H54 (cell line): ENCODE results near the gene AOAH.

Experiments used
- DNase-seq: peaks from one replicate; pipeline ENCODE4 v3.0.0; 2011; ENCODE audit warnings: low spot score, mixed read lengths; ENCODE audit not compliant: insufficient read length
- FAIRE-seq: peaks from 3 replicates; lab custom pipeline; 2011; peaks lifted over from hg19 to GRCh38; lab: Jason Lieb, UNC
- POLR2A ChIP-seq: IDR thresholded peaks from 2 replicates; pipeline ENCODE4 v1.6.1; 2011; ENCODE audit warnings: low read depth, mild to moderate bottlenecking, low read length

AOAH gene

DNA sequence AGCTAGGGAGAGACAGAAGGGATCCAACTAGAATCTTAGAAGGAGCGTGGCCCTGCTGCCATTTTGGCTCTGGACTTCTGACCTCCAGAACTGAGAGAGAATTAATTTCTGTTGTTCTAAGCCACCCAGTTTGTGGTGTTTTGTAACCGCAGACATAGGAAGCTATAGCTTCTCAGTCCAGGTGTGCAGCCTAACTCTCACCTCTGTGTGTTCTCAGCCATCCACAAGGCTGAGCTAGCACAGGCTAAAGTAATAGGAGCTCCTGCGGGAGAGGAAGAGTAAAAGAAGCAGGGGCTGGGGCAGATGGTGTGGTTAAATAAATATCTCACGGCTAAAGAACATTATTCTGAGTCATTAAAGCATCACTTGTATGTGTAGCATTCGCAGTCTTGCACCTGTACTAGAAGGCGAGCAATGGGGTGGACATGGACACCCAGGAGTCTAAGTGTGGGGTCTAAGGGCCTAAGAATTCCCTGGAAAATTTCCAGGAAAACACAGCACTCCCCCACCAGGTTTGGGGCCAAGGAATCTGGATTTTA, 94.1 kb downstream of the AOAH start:
- DNase-seq: no peak
- no peak for FAIRE-seq
- no peak for TF ChIP-seq POLR2A

- DNase-seq (no peak), FAIRE-seq (no peak)
- no peak for TF ChIP-seq POLR2A
Measured at GRCh38 chr7:36629351-36629750, 94.9 kb downstream of the AOAH start.

- FAIRE-seq: no peak
- DNase-seq: no peak
- no peak for TF ChIP-seq POLR2A
Measured at GRCh38 chr7:36627836-36628235, 96.5 kb downstream of the AOAH start.

DNA sequence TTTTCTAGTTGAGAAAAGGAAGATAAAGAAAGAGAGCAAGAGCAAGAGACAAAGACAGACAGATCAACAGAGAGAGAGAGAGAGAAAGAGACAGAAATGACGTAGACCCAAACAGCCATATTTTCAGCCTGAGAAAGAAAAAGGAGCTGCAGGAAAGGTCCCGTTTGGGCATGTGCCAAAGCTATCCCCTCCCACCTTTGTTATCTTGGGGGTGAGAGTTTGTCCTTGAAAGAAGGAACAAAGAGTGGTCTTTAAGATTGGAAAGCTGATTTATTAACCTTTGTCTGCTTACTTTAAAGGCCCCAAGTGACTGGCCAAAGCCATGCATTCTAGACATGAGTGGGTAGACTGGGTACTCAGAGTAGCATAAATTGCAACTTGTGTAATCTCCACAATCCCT, 98.2 kb downstream of the AOAH start:
- TF ChIP-seq POLR2A: no peak
- no peak for DNase-seq
- FAIRE-seq: no peak

DNA sequence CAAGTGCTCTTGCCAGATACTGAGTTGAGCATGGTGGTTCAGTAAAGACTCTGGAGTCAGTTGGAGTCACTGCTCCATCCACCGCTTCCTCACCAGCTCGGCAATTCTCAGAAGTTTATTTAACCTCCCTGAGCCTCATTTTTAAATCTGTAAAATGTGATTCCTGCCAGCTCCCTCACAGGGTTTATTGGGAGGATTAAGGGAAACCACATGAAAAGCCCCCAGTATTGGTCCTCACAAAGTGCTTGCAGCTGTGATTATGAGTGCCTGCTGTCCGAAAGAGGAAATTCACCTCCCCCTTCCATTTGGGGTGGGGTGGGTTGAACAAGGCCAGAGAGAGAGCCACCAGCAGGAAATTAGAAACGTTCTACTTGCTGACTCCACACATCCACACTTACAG, 99.0 kb downstream of the AOAH start:
- DNase-seq (no peak), FAIRE-seq (no peak)
- TF ChIP-seq POLR2A: no peak

DNA sequence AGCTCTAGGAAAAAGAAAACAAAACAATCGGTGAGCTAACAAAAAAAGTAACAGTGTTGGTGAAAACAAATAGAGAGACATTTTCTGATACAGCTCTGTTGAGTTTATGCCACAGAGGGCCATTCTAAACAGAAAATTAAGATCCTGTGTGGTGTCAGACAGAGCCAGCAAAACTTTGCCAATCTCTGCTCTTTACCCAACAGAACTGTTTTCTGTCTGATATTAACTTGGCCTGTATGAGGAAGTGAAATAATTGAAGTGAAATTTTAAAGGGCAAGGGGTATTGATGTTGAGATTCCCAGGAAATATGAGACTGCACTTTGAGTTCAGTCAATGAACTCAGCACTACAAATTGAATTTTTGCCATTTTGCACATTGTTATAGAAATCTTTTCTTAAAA, 101.0 kb downstream of the AOAH start:
- FAIRE-seq (no peak), DNase-seq (no peak)
- no peak for TF ChIP-seq POLR2A

- no peak for FAIRE-seq
- TF ChIP-seq POLR2A: no peak
- DNase-seq: no peak
Measured at GRCh38 chr7:36621396-36621795, 102.9 kb downstream of the AOAH start.

- FAIRE-seq: no peak
- TF ChIP-seq POLR2A: no peak
- no peak for DNase-seq
Measured at GRCh38 chr7:36620166-36620708, 104.1 kb downstream of the AOAH start.

GRCh38 chr7:36617408-36617807, 106.9 kb downstream of the AOAH start:
- FAIRE-seq (no peak), DNase-seq (no peak)
- TF ChIP-seq POLR2A: no peak

DNA sequence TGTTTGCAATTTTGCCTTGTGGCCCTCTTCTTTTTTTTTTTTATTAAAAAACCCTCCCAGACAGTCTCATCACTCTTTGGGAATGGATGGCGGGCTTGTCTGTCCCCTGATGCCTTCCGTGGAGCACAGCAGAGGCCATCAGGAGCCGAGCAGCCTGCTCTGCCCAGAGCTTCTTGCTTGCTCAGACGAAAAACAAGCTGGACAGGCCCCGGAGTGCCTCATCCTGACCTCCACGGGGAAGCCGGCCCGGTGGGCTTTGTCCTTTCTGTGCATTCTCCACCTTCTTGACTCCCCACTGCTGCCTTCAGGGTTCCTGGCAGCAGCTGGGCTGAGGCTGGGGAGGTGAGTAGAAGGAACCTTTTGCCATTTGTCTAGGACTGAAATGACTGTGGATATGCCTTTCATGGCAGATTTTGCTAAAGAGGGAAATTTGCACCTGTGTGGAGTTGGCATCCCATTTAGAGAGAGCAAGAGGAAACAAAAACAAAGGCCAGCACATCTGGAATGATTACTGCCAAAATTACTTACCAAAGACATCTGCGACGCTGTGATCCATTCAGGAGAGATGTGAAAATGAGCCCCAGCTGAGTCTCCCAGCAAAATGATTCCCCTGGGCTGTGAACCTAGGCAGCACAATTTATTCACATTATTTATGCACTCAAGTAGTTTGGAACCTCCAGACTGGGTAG, 108.3 kb downstream of the AOAH start:
- no peak for FAIRE-seq
- DNase-seq: no peak
- TF ChIP-seq POLR2A: no peak

DNA sequence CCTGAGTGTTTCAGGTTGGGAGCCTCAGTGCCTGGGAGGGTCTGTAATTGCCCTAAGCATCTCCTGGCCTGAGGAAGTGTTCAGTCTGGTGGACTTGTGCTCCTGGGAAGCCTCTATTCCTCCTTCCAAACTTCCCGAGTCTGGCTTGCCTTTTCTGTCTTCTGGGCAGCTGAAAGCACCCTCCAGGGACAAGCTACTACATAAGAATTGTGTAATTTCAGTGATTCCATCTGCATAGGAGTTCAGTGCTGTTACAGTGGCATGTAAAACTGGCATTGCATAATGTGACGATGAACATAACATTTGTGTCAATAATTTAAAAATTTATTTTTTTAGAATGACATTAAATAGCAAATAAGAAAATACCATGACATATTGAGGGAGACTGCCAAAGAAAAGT, 109.3 kb downstream of the AOAH start:
- DNase-seq: no peak
- FAIRE-seq: no peak
- no peak for TF ChIP-seq POLR2A

- DNase-seq: no peak
- no peak for TF ChIP-seq POLR2A
- no peak for FAIRE-seq
Measured at GRCh38 chr7:36613031-36613614, 111.2 kb downstream of the AOAH start.

DNA sequence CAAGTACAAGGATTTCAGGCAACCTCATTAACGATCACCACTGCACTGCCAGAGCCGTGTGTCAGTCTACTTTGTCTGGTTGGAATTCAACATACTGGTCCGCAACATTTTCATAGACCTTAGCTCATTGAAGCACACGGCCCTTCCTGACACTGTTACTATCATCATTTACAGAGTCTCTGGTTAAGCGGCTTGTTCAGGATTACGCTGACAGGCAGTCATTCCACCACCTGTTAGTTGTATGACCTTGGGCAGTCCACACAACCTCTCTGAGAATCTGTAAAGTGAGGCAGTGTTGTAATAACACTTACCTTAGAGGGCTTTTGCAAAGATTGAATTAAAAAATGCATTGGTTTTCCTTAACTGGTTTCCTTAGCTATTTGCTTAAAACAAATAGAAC, 112.6 kb downstream of the AOAH start:
- no peak for FAIRE-seq
- DNase-seq: no peak
- TF ChIP-seq POLR2A: no peak

GRCh38 chr7:36607721-36608095, 116.6 kb downstream of the AOAH start:
- no peak for TF ChIP-seq POLR2A
- FAIRE-seq: no peak
- DNase-seq: no peak
